Thyroid gland (tissue), 4 donors: ENCODE data around the gene COL19A1.

Experiments
- POLR2A ChIP-seq, 2 donors: fragments of 450-650 bp; IDR thresholded peaks; one replicate each; pipeline ENCODE4 v1.6.1; 2017; ENCODE audit warnings: antibody characterized with exemption in 2 of 2, mild to moderate bottlenecking in 2 of 2, moderate library complexity in 1 of 2
- TF ChIP-seq, protein P1 (sequence below), 6 experiments: fragments of 200-600 bp in 3 of 6; fragments of 450-650 bp in 3 of 6; sonication (generic) in 3 of 6; IDR thresholded peaks; one replicate each; pipeline ENCODE4 v1.5.1; 2016 to 2019; ENCODE audit warnings: antibody characterized with exemption in 6 of 6, mild to moderate bottlenecking in 2 of 6, inconsistent platforms in 1 of 6, moderate library complexity in 1 of 6

DNA sequence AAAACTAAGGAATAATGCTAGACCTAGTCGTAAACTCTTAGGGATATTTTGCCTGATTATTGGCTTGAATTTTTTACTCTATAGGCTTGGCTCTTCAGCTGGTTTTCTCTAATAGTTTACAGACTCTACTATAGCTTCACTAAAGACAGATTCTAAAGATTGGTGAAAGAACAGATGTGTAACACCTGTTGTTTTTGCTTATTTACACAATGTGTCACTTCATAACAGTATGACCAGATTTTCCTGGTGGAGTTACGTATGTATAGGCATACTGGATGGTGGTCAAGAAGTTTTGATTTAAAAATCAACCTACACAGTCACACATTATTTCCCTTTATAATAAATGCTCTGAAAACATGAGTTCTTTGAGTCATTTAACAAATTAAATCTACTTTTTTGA is 4.8 kb downstream of the COL19A1 start:
- TF ChIP-seq, protein P1, sequence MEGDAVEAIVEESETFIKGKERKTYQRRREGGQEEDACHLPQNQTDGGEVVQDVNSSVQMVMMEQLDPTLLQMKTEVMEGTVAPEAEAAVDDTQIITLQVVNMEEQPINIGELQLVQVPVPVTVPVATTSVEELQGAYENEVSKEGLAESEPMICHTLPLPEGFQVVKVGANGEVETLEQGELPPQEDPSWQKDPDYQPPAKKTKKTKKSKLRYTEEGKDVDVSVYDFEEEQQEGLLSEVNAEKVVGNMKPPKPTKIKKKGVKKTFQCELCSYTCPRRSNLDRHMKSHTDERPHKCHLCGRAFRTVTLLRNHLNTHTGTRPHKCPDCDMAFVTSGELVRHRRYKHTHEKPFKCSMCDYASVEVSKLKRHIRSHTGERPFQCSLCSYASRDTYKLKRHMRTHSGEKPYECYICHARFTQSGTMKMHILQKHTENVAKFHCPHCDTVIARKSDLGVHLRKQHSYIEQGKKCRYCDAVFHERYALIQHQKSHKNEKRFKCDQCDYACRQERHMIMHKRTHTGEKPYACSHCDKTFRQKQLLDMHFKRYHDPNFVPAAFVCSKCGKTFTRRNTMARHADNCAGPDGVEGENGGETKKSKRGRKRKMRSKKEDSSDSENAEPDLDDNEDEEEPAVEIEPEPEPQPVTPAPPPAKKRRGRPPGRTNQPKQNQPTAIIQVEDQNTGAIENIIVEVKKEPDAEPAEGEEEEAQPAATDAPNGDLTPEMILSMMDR (IDR thresholded peaks at IDR 0.05): no peak
- no peak for TF ChIP-seq POLR2A (IDR thresholded peaks at IDR 0.05)
